K562 (cell line): ENCODE results near the gene CCNYL1. TPM values are rescaled to one million over a fixed set of nuclear protein-coding genes. Genes with fewer than 3 reads are reported as not detected.
"Not testable (repeated sequence)": the region's sequence is repeated elsewhere in the genome, so short reads cannot be mapped to it uniquely, and the experiment has no call there.

ENCODE experiments used
- ATAC-seq: fragments of 200-7000 bp; cut with Tn5 transposase; 3 replicates; pipeline ENCODE4 v1.9.1; 2020; ENCODE audit warnings: moderate library complexity
- BruUV-seq: library from RNA; stranded (reverse); fragments of 400-500 nt; replicated peaks from 2 replicates; lab custom pipeline; 2021; lab: Mats Ljungman, UMichigan
- CTCF ChIA-PET: fragments of 300-600 bp; formaldehyde crosslinking; extraction: SDS; loops from one replicate; lab custom pipeline; 2021; ENCODE audit warnings: low intra/inter-chr PET ratio; lab: Yijun Ruan, JAX
- POLR2A ChIA-PET: fragments of 300-600, 350-650 bp; sonication (Branson Sonifier 250); formaldehyde crosslinking; extraction: SDS; loops from one replicate; lab custom pipeline; 2021; ENCODE audit warnings: antibody characterized with exemption, inconsistent platforms; lab: Yijun Ruan, JAX
- DNase-seq, 4 experiments: peaks; one replicate each; pipeline versions ENCODE4 v3.0.0 to v3.0.0-alpha.2; 2011 to 2018; ENCODE audit warnings: low spot score in 3 of 4, mixed read lengths in 3 of 4; ENCODE audit errors: extremely low read depth in 1 of 4
- FAIRE-seq: peaks from 2 replicates; lab custom pipeline; 2011; peaks lifted over from hg19 to GRCh38; lab: Jason Lieb, UNC
- H2AFZ ChIP-seq: 2 replicates; pipeline ENCODE4 v1.6.0; 2011; ENCODE audit warnings: low read depth, low read length, control low read depth, inconsistent platforms
- H3K27ac ChIP-seq: fragments of 200-600 bp; 3 replicates; pipeline ENCODE4 v1.8.0; 2011; ENCODE audit warnings: low read depth, mild to moderate bottlenecking, control low read depth, inconsistent platforms, low read length, moderate library complexity, mixed read lengths; ENCODE audit errors: extremely low read depth
- H3K27me3 ChIP-seq, 2 experiments: fragments of 300-600 bp in 1 of 2; 2 replicates in 1 of 2; 3 replicates in 1 of 2; pipeline versions ENCODE4 v1.6.0 to v1.8.0; 2011; ENCODE audit warnings: inconsistent platforms in 2 of 2, low read length in 2 of 2, mild to moderate bottlenecking in 1 of 2, mixed read lengths in 1 of 2, moderate library complexity in 1 of 2; ENCODE audit not compliant: control insufficient read depth in 2 of 2, insufficient read depth in 2 of 2
- H3K36me3 ChIP-seq: fragments of 300-600 bp; 3 replicates; pipeline ENCODE4 v1.8.0; 2011; ENCODE audit warnings: mild to moderate bottlenecking, low read length, inconsistent platforms; ENCODE audit not compliant: control insufficient read depth, insufficient read depth
- H3K4me1 ChIP-seq, 2 experiments: fragments of 200-600 bp in 1 of 2; replicated peaks in 1 of 2; 2 replicates in 1 of 2; 3 replicates in 1 of 2; pipeline versions ENCODE4 v1.5.1 to v1.8.0; 2011; ENCODE audit warnings: inconsistent platforms in 2 of 2, low read length in 2 of 2, mild to moderate bottlenecking in 1 of 2, mixed read lengths in 1 of 2, moderate library complexity in 1 of 2; ENCODE audit not compliant: control insufficient read depth in 2 of 2, insufficient read depth in 2 of 2
- H3K4me2 ChIP-seq: 2 replicates; pipeline ENCODE4 v1.6.1; 2011; ENCODE audit warnings: low read length, control low read depth, inconsistent platforms, mixed read lengths; ENCODE audit not compliant: insufficient read depth
- H3K4me3 ChIP-seq: fragments of 200-600 bp; sonication (generic), shearing (Covaris generic); 2 replicates; pipeline ENCODE4 v1.5.1; 2016; ENCODE audit warnings: control low read depth, inconsistent platforms
- H3K79me2 ChIP-seq: fragments of 200-600 bp; 3 replicates; pipeline ENCODE4 v1.8.0; 2011; ENCODE audit warnings: low read length, inconsistent platforms; ENCODE audit not compliant: control insufficient read depth, insufficient read depth
- H3K9ac ChIP-seq, 2 experiments: 2 replicates each; pipeline versions ENCODE4 v1.6.0 to v1.6.1; 2011; ENCODE audit warnings: low read depth in 2 of 2, low read length in 2 of 2, control low read depth in 1 of 2, inconsistent platforms in 1 of 2, mild to moderate bottlenecking in 1 of 2, mixed read lengths in 1 of 2; ENCODE audit not compliant: insufficient read depth in 1 of 2
- H3K9me1 ChIP-seq: one replicate; pipeline ENCODE4 v1.6.0; 2011; ENCODE audit warnings: inconsistent platforms, mild to moderate bottlenecking, low read length, moderate library complexity; ENCODE audit not compliant: control insufficient read depth, insufficient read depth
- H3K9me3 ChIP-seq: replicated peaks from 2 replicates; pipeline ENCODE4 v1.5.1; 2011; ENCODE audit warnings: low read depth, low read length, inconsistent platforms; ENCODE audit not compliant: control insufficient read depth, insufficient read depth
- H4K20me1 ChIP-seq: replicated peaks from 2 replicates; pipeline ENCODE4 v1.6.1; 2011; ENCODE audit warnings: low read length, inconsistent platforms, mixed read lengths; ENCODE audit not compliant: control insufficient read depth, insufficient read depth
- ZNF316 ChIP-seq: fragments of 450-650 bp; IDR thresholded peaks from 2 replicates; pipeline ENCODE4 v1.6.1; 2016
- WGBS: fragments of 100-300 bp; shearing (Covaris generic); methylation state at CpG from one replicate; pipeline ENCODE4 v1.1.6; 2016; ENCODE audit warnings: low coverage, mixed read lengths; ENCODE audit not compliant: insufficient coverage; ENCODE audit errors: missing lambda C conversion rate; 5-methylcytosine and 5-hydroxymethylcytosine counted together
- in situ Hi-C: fragments of 300-500 bp; cut with MboI; formaldehyde crosslinking; loops from 4 replicates; pipeline ENCODE4 v1.15.0; 2018; ENCODE audit warnings: inconsistent platforms, mixed read lengths
- intact Hi-C: fragments of 100-400 bp; cut with micrococcal nuclease; formaldehyde crosslinking; loops from 2 replicates; pipeline ENCODE4 v1.14.2; 2022
- polyA plus RNA-seq, 8 experiments: library from polyadenylated mRNA; depleted of rRNA in 4 of 8; stranded (reverse) in 5 of 8; unstranded in 3 of 8; fragments of >200 nt; fragmentation: Nextera tagmentation in 2 of 8; fragmentation: Illumina TruSeq in 1 of 8; extraction: Ambion mirVana in 2 of 8; extraction: Trizol in 1 of 8; gene quantifications; 2 replicates each; pipeline versions ENCODE4 v1.2.1 to v1.2.3, GENCODE V29; 2011 to 2014; ENCODE audit warnings: inconsistent platforms in 1 of 8, missing spikeins in 1 of 8
- total RNA-seq, 7 experiments: library from RNA; depleted of rRNA in 6 of 7; stranded (reverse); fragments of >200 nt in 6 of 7; fragmentation: Illumina TruSeq in 2 of 7; extraction: Trizol in 2 of 7; gene quantifications; 2 replicates each; pipeline versions ENCODE4 v1.2.1 to v1.2.3, GENCODE V29; 2011 to 2021; ENCODE audit warnings: low replicate concordance in 1 of 7
- TF ChIP-seq, protein P1 (sequence below): fragments of 250-450 bp; sonication (Bioruptor Pico); IDR thresholded peaks from 2 replicates; pipeline ENCODE4 v1.8.0; 2022; ENCODE audit warnings: inconsistent platforms
- TF ChIP-seq, protein P2 (sequence below): IDR thresholded peaks from 2 replicates; pipeline ENCODE4 v1.6.1; 2011; ENCODE audit warnings: borderline replicate concordance, low read depth, mild to moderate bottlenecking, moderate library complexity, low read length; ENCODE audit not compliant: insufficient read depth, poor library complexity, severe bottlenecking

Gene CCNYL1
- total and polyA plus RNA-seq, 9 of the 15 experiments (the other 6 are each of a cell fraction or from before 2014, with no cell fraction given) = 1.9 to 7.5 (median 4.7) TPM

DNA sequence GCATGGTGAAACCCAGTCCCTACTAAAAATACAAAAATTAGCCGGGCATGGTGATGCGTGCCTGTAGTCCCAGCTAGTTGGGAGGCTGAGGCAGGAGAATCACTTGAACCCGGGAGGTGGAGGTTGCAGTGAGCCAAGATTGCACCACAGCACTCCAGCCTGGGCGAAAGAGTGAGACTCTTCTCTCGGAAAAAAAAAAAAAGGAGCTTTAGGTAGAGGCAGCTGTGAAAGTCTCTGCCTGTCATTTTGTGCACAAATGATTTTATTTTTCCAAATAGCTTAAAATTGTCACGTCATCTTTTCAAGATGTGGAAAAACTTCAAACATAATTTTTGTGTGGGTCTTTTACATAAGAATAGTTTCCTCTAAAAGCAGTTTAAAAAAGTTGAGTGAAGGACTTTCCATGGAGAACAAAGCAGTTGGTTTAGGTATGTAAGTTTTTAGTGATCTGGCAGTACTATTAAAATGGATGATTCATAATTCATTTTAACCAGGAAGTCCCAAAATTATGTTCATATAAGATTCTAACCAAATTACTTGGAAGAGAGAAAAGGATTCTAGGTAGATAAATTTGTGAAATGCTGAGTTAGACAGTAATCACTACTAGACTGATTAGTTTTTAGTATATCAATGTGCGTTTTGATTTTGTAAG is 11.5 kb downstream of the CCNYL1 start:
- in situ Hi-C loops = no loop called here
- DNase-seq (no peak), FAIRE-seq (no peak), ATAC-seq (no peak)
- no peaks in the 10 kb centered on the region for H3K36me3 ChIP-seq
- no peaks in the 10 kb centered on the region for H3K4me1 ChIP-seq
- BruUV-seq = no TSS peak
- no peaks in the 10 kb centered on the region for H3K9me1 ChIP-seq
- ChIA-PET POLR2A (interaction anchor here (0.5 to 0.6 kb wide), 2 partner anchors 15 to 41 kb away, joined by 3 read pairs; no protein-coding TSS in a partner anchor), CTCF (interaction anchor here (0.6 kb wide), 1 partner anchor 332 kb away, joined by 3 read pairs; no protein-coding TSS in a partner anchor)
- no peak overlapping the region for H3K9ac ChIP-seq
- H3K4me2 ChIP-seq = no peak overlapping the region
- no peak overlapping the region for H3K27ac ChIP-seq
- TF ChIP-seq, protein P1, sequence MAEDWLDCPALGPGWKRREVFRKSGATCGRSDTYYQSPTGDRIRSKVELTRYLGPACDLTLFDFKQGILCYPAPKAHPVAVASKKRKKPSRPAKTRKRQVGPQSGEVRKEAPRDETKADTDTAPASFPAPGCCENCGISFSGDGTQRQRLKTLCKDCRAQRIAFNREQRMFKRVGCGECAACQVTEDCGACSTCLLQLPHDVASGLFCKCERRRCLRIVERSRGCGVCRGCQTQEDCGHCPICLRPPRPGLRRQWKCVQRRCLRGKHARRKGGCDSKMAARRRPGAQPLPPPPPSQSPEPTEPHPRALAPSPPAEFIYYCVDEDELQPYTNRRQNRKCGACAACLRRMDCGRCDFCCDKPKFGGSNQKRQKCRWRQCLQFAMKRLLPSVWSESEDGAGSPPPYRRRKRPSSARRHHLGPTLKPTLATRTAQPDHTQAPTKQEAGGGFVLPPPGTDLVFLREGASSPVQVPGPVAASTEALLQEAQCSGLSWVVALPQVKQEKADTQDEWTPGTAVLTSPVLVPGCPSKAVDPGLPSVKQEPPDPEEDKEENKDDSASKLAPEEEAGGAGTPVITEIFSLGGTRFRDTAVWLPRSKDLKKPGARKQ (CRISPR knock-in tag) = no peak
- TF ChIP-seq, protein P2, sequence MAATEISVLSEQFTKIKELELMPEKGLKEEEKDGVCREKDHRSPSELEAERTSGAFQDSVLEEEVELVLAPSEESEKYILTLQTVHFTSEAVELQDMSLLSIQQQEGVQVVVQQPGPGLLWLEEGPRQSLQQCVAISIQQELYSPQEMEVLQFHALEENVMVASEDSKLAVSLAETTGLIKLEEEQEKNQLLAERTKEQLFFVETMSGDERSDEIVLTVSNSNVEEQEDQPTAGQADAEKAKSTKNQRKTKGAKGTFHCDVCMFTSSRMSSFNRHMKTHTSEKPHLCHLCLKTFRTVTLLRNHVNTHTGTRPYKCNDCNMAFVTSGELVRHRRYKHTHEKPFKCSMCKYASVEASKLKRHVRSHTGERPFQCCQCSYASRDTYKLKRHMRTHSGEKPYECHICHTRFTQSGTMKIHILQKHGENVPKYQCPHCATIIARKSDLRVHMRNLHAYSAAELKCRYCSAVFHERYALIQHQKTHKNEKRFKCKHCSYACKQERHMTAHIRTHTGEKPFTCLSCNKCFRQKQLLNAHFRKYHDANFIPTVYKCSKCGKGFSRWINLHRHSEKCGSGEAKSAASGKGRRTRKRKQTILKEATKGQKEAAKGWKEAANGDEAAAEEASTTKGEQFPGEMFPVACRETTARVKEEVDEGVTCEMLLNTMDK = no peak
- TF ChIP-seq ZNF316 = peak; percentile 32
- intact Hi-C loops = no loop called here
- no peaks in the 10 kb centered on the region for H3K27me3 ChIP-seq
- no peaks in the 10 kb centered on the region for H3K79me2 ChIP-seq
- no peak overlapping the region for H3K4me3 ChIP-seq
- 56% methylated on average over 7 of the region's 7 CpGs for WGBS
- H3K9me3 ChIP-seq = no peaks in the 10 kb centered on the region
- H4K20me1 ChIP-seq = no peaks in the 10 kb centered on the region
- H2AFZ ChIP-seq = no peak overlapping the region

DNA sequence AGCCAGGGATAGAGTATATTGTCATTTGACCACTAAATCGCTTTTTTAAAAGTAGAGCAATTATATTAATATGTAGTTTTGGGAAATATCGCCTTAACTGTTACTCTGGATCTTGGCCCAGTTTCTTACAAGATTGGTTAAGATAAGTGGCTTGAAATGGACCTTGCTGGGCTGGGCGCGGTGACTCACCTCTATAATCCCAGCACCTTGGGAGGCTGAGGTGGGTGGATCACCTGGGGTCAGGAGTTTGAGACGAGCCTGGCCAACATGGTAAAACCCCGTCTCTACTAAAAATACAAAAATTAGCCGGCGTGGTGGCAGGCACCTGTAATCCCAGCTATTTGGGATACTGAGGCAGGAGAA is 12.0 kb downstream of the CCNYL1 start:
- H2AFZ ChIP-seq, FAIRE-seq, DNase-seq, H3K4me2 ChIP-seq, H3K79me2 ChIP-seq, H4K20me1 ChIP-seq, in situ Hi-C loops, H3K4me1 ChIP-seq, intact Hi-C loops, H3K4me3 ChIP-seq, H3K9me1 ChIP-seq, H3K9ac ChIP-seq, H3K27me3 ChIP-seq, H3K36me3 ChIP-seq, ATAC-seq, H3K27ac ChIP-seq, H3K9me3 ChIP-seq, BruUV-seq: not testable (repeated sequence)
- POLR2A ChIA-PET = interaction anchor here (0.5 kb wide), 1 partner anchor 40 kb away, joined by 3 read pairs; no protein-coding TSS in a partner anchor
- CTCF ChIA-PET = interaction anchor here (0.6 kb wide), 1 partner anchor 332 kb away, joined by 3 read pairs; no protein-coding TSS in a partner anchor
- 29% methylated on average over 8 of the region's 8 CpGs for WGBS
